HG03135 (cell line): ENCODE data around the gene CHADL.
A peak's percentile ranks its signal among the peaks of the same experiment; 100 is the strongest.
"Not testable (repeated sequence)": the region's sequence is repeated elsewhere in the genome, so short reads cannot be mapped to it uniquely, and the experiment has no call there.

Source experiments
- ATAC-seq: cut with Tn5 transposase; IDR thresholded peaks from one replicate; pipeline ENCODE4 v1.9.1; 2021; ENCODE audit warnings: mild to moderate bottlenecking, moderate library complexity; ENCODE audit not compliant: unreplicated experiment

The CHADL gene

GRCh38 chr22:41240377-41241132 is at the start of gene CHADL:
Gene CHADL (minus strand): TSS chr22:41240931. CDS start chr22:41240881, 50 bp downstream.
- no peak for ATAC-seq

DNA sequence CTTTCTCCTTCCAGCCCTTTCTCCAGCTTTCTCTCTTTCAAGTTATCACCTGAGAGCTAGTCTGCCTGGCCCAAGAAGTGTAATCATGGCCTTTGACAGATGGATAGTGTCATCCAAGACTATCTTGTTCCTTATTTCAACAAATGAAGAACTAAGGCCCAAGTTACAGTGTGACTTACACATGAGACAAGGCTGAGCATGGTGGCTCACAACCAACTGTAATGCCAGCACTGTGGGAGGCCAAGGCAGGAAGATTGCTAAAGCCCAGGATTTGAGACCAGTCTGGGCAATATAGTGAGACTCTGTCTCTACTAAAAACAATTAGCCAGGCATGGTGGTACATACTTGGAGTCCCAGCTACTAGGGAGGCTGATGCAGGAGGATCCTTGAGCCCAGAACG is 48.9 kb upstream of the CHADL start:
- ATAC-seq: no peak

GRCh38 chr22:41288245-41288946 is 47.7 kb upstream of the CHADL start:
- no peak for ATAC-seq

- peak; percentile 29 for ATAC-seq
Measured at GRCh38 chr22:41286639-41287091, 45.9 kb upstream of the CHADL start.

GRCh38 chr22:41285820-41286638 is 45.3 kb upstream of the CHADL start, which contains the start of gene RANGAP1:
Gene RANGAP1 (minus strand): TSS chr22:41286187. CDS start chr22:41281044, 5,143 bp downstream.
- peak; percentile 88 for ATAC-seq

DNA sequence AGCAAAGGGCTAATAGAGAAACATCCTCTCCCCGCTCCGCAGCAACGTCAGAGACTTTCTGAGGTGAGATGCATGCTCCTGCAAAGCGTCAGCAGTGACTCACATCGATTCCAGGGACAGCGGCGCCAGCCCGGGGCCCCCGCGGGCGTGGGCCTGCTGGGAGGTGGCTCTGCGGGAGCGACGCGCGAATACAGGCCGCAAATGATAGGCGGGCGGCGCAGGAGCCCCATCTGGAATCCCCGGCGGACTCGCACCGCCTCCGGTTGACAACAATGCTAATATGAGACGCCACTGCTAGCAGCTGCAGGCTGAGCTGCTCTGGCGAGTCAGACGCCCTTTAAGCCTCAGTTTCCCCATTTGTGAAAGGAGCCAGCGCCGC is 44.7 kb upstream of the CHADL start:
- ATAC-seq: peak; percentile 21

- no peak for ATAC-seq
Measured at GRCh38 chr22:41284465-41284864, 43.7 kb upstream of the CHADL start.

DNA sequence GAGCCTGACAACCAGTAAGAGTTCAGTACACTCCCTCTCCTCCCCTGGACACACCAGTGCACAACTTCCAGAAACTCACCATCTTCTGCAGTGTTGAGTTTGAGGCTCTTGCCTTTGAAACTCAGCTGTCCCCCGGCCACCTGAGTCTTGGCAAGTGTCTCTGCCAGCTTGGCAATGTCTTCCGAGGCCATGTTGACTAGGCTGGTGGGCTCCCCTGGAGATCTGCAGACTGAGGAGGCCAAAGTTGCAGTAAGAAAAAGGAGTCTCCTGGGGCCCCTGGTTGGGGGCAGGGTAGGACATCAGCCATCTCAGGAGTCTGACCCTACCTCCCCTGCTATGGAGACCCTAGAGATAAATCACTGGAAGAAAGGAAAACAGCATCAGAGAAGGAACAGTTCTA is 40.1 kb upstream of the CHADL start:
- no peak for ATAC-seq

DNA sequence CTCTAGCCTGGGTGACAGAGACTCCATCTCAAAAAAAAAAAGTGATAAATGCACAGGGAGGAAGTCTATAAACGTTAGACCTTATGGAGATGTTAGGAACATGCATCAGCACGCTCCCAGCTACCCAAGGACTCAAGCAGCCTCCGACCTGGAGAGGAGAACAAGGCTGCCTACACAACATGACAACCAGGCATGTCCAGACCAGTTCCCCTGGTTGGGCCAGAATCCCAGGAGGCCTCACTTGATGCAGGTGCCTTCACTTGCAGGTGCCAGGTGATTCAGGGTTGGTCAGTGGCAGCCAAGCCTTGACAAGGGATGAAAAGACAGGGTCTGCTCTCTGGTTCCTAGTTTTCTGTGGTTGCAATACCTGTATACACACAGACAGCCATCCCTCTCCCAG is 39.3 kb upstream of the CHADL start:
- ATAC-seq: no peak

GRCh38 chr22:41274856-41275255 is 34.1 kb upstream of the CHADL start:
- no peak for ATAC-seq

GRCh38 chr22:41273128-41273527 is 32.4 kb upstream of the CHADL start:
- no peak for ATAC-seq

- ATAC-seq: no peak
Measured at GRCh38 chr22:41271787-41272186, 31.1 kb upstream of the CHADL start.

- ATAC-seq: no peak
Measured at GRCh38 chr22:41267958-41268357, 27.2 kb upstream of the CHADL start.

DNA sequence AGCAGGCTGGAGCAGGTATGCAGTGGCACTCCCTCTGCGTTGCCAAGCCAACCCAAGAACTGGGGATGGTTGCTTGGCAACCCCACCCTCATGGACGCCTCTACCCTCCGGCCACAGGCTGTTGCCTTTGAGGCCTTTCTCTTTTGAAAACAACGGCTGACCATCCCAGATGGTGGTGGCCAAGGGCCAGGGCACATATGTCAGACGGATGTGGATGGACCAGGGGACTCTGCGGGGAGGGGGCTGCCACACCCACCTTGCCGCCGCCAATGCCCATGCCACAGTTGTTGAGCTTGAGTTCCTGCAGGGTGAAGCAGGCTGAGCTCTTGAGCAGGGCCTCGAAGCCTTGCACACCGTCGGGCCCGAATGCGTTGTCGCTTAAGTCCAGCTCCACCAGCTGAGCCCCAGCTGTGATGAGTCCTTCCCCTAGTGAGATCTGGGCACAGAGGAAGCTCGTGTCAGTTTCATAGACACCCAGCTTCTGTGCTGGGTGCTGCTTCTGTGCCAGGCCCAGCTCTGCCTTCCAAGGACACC is 23.7 kb upstream of the CHADL start:
- no peak for ATAC-seq

GRCh38 chr22:41263704-41264103 is 23.0 kb upstream of the CHADL start:
- no peak for ATAC-seq

GRCh38 chr22:41262250-41262765 is 21.6 kb upstream of the CHADL start:
- no peak for ATAC-seq

DNA sequence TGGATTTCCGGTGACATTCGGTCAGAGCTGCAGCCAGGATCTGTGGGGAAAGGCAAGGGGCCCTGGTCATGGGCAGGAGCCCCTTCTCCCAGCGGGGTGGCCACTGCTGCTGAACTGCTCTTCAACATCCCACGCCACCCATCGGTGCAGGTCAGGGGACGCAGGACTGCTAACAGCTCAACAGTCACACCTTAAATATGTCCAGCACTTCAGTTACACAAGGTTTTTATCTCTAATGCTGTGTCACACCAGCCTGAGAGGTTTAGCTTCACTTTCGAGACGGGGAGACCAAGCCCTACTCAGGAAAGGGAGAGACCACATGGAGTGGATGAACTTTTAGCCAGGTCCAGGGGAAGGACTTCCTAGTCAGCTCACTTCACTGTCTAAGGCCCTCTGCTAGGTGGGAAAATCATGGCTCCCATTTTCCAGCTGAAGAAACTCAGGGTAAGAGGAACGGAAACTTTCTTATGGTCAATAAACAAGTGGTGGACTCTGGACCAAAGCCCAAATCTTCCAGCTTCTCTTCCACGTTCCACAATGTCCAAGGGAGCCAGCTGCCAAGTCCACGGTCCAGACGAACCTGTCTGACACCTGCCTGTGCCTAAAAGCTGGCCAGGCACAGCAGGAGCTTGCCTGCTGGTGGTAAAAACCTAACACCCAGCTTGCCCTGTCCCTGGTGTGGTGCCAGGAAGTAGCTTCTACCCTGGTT is 21.0 kb upstream of the CHADL start:
- no peak for ATAC-seq

- ATAC-seq: no peak
Measured at GRCh38 chr22:41260871-41261270, 20.1 kb upstream of the CHADL start.

- not testable (repeated sequence) for ATAC-seq
Measured at GRCh38 chr22:41259756-41260155, 19.0 kb upstream of the CHADL start.

DNA sequence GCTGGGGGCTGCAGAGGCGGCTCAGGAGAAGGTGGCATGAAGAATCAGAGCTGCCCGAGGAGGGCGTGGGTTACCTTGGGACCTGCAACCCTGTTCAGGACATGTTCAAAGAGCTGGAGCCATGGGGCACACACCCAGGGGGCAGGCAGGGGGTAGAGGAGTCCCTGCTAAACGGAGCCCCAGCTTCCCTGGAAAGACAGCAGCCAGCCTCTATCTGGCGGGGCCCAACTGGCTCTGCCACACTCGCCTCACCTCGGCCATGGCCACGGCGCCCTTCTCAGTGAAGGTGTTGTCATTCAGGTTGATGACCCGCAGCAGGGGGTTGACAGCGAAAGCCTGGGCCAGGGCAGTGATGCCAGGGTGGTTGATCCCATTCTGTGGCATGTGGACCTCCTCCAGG is 17.0 kb upstream of the CHADL start:
- ATAC-seq: no peak
